ENCODE measurements around the gene MROH8. TPM values are rescaled to one million over a fixed set of nuclear protein-coding genes. Genes with fewer than 3 reads are reported as not detected.

The MROH8 gene
- polyA plus RNA-seq, 1 donor (not counting 4 experiments of a cell fraction or from before 2014, with no cell fraction given) = 0.39 TPM

- no peak for DNase-seq (ENCODE audit: low read depth, low spot score)
- H3K4me2 ChIP-seq (ENCODE audit: control insufficient read depth, extremely low read depth, insufficient read depth, low read depth, low read length) = no peak overlapping the region
- H3K9ac ChIP-seq (ENCODE audit: control insufficient read depth, extremely low read depth, insufficient read depth, low read length) = no peak overlapping the region
- no peaks in the 10 kb centered on the region for H3K27me3 ChIP-seq (ENCODE audit: control insufficient read depth, extremely low read depth, insufficient read depth, low read length)
- peaks cover 36% of the 10 kb centered on the region for H4K20me1 ChIP-seq (ENCODE audit: control insufficient read depth, extremely low read depth, insufficient read depth, low read length)
- H2AFZ ChIP-seq (ENCODE audit: control insufficient read depth, low read length) = no peak overlapping the region
- H3K27ac ChIP-seq (ENCODE audit: control insufficient read depth, insufficient read depth, low read length) = no peak overlapping the region
- no peak for FAIRE-seq
- dilution Hi-C loops (cut with MboI; ENCODE audit: extremely low pct_ligation_motif_present, low sequenced_read_pairs) = no loop called here
- no peak overlapping the region for H3K4me3 ChIP-seq (ENCODE audit: control insufficient read depth in 2 of 3, extremely low read depth in 1 of 3, insufficient read depth in 2 of 3, low read depth in 1 of 3, low read length in 3 of 3)
- peaks cover 3% of the 10 kb centered on the region for H3K4me1 ChIP-seq (ENCODE audit: control insufficient read depth, extremely low read depth, insufficient read depth, low read length)
- H3K36me3 ChIP-seq (ENCODE audit: control insufficient read depth in 2 of 2, extremely low read depth in 1 of 2, insufficient read depth in 2 of 2, low read length in 2 of 2) = peaks cover 4 to 33% of the 10 kb centered on the region in 2 experiments
- H3K9me1 ChIP-seq (ENCODE audit: control insufficient read depth, extremely low read depth, insufficient read depth, low read length) = peaks cover 2% of the 10 kb centered on the region
- peaks cover 89% of the 10 kb centered on the region for H3K79me2 ChIP-seq (ENCODE audit: control insufficient read depth, insufficient read depth, low read length)
- no peak for TF ChIP-seq EZH2 (IDR thresholded peaks at IDR 0.05; ENCODE audit: low read length)
- TF ChIP-seq, protein P1, sequence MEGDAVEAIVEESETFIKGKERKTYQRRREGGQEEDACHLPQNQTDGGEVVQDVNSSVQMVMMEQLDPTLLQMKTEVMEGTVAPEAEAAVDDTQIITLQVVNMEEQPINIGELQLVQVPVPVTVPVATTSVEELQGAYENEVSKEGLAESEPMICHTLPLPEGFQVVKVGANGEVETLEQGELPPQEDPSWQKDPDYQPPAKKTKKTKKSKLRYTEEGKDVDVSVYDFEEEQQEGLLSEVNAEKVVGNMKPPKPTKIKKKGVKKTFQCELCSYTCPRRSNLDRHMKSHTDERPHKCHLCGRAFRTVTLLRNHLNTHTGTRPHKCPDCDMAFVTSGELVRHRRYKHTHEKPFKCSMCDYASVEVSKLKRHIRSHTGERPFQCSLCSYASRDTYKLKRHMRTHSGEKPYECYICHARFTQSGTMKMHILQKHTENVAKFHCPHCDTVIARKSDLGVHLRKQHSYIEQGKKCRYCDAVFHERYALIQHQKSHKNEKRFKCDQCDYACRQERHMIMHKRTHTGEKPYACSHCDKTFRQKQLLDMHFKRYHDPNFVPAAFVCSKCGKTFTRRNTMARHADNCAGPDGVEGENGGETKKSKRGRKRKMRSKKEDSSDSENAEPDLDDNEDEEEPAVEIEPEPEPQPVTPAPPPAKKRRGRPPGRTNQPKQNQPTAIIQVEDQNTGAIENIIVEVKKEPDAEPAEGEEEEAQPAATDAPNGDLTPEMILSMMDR (optimal IDR thresholded peaks at IDR 0.05 in 1 of 3, IDR thresholded peaks at IDR 0.05 in 1 of 3, conservative IDR thresholded peaks at IDR 0.05 in 1 of 3; ENCODE audit: extremely low read depth in 1 of 3, insufficient read depth in 2 of 3, low read length in 3 of 3) = no peak
- no peaks in the 10 kb centered on the region for H3K9me3 ChIP-seq (ENCODE audit: control insufficient read depth, low read depth, low read length)
Observed at GRCh38 chr20:37193821-37194220, 14.5 kb upstream of the MROH8 start.

- no peak overlapping the region for H3K4me3 ChIP-seq (ENCODE audit: control insufficient read depth in 2 of 3, extremely low read depth in 1 of 3, insufficient read depth in 2 of 3, low read depth in 1 of 3, low read length in 3 of 3)
- peaks cover 36% of the 10 kb centered on the region for H4K20me1 ChIP-seq (ENCODE audit: control insufficient read depth, extremely low read depth, insufficient read depth, low read length)
- H3K4me2 ChIP-seq (ENCODE audit: control insufficient read depth, extremely low read depth, insufficient read depth, low read depth, low read length) = no peak overlapping the region
- no peak for DNase-seq (ENCODE audit: low read depth, low spot score)
- H2AFZ ChIP-seq (ENCODE audit: control insufficient read depth, low read length) = no peak overlapping the region
- TF ChIP-seq, protein P1 (optimal IDR thresholded peaks at IDR 0.05 in 1 of 3, IDR thresholded peaks at IDR 0.05 in 1 of 3, conservative IDR thresholded peaks at IDR 0.05 in 1 of 3; ENCODE audit: extremely low read depth in 1 of 3, insufficient read depth in 2 of 3, low read length in 3 of 3) = no peak
- no peak for TF ChIP-seq EZH2 (IDR thresholded peaks at IDR 0.05; ENCODE audit: low read length)
- peaks cover 3% of the 10 kb centered on the region for H3K4me1 ChIP-seq (ENCODE audit: control insufficient read depth, extremely low read depth, insufficient read depth, low read length)
- H3K9me3 ChIP-seq (ENCODE audit: control insufficient read depth, low read depth, low read length) = no peaks in the 10 kb centered on the region
- no peak overlapping the region for H3K27ac ChIP-seq (ENCODE audit: control insufficient read depth, insufficient read depth, low read length)
- peaks cover 1 to 31% of the 10 kb centered on the region in 2 experiments for H3K36me3 ChIP-seq (ENCODE audit: control insufficient read depth in 2 of 2, extremely low read depth in 1 of 2, insufficient read depth in 2 of 2, low read length in 2 of 2)
- no peak overlapping the region for H3K9ac ChIP-seq (ENCODE audit: control insufficient read depth, extremely low read depth, insufficient read depth, low read length)
- H3K9me1 ChIP-seq (ENCODE audit: control insufficient read depth, extremely low read depth, insufficient read depth, low read length) = peaks cover 2% of the 10 kb centered on the region
- H3K27me3 ChIP-seq (ENCODE audit: control insufficient read depth, extremely low read depth, insufficient read depth, low read length) = no peaks in the 10 kb centered on the region
- peaks cover 92% of the 10 kb centered on the region for H3K79me2 ChIP-seq (ENCODE audit: control insufficient read depth, insufficient read depth, low read length)
- dilution Hi-C loops (cut with MboI; ENCODE audit: extremely low pct_ligation_motif_present, low sequenced_read_pairs) = no loop called here
- no peak for FAIRE-seq
Observed at GRCh38 chr20:37193226-37193625, 13.9 kb upstream of the MROH8 start.

Measured in keratinocyte (primary cell).